Heart left ventricle (tissue), 16 donors: ENCODE results near the gene LDAH. TPM values are rescaled to one million over a fixed set of nuclear protein-coding genes. Genes with fewer than 3 reads are reported as not detected.

Experiments
- ATAC-seq, 4 donors: fragments of 200-7000 bp; cut with Tn5 transposase; one replicate each; pipeline ENCODE4 v1.9.1; 2020 to 2022; ENCODE audit warnings: moderate library complexity in 4 of 4, mild to moderate bottlenecking in 3 of 4, moderate number of reproducible peaks in 1 of 4
- DNase-seq, 5 donors: peaks; one replicate each; pipeline ENCODE4 v3.0.0-alpha.2; 2020
- H3K27ac ChIP-seq, 12 donors: fragments of 200-600 bp; sonication (generic) in 4 of 12; one replicate each; pipeline versions ENCODE4 v1.5.0 to v1.8.0; 2016 to 2022; ENCODE audit warnings: mild to moderate bottlenecking in 2 of 12
- H3K27me3 ChIP-seq, 9 donors: fragments of 200-600 bp; sonication (generic) in 2 of 9; one replicate each; pipeline versions ENCODE4 v1.5.1 to v1.8.0; 2016 to 2022; ENCODE audit warnings: mild to moderate bottlenecking in 3 of 9
- H3K36me3 ChIP-seq, 9 donors: fragments of 200-600 bp; sonication (generic) in 2 of 9; one replicate each; pipeline versions ENCODE4 v1.5.0 to v1.8.0; 2018 to 2022; ENCODE audit warnings: mild to moderate bottlenecking in 2 of 9
- H3K4me1 ChIP-seq, 12 donors: fragments of 200-600 bp; sonication (generic) in 4 of 12; one replicate each; pipeline versions ENCODE4 v1.5.0 to v1.8.0; 2016 to 2022; ENCODE audit warnings: mild to moderate bottlenecking in 3 of 12
- H3K4me3 ChIP-seq, 12 donors: fragments of 200-600 bp; sonication (generic) in 4 of 12; one replicate each; pipeline versions ENCODE4 v1.5.0 to v1.8.0; 2017 to 2022; ENCODE audit warnings: mild to moderate bottlenecking in 9 of 12, moderate library complexity in 4 of 12
- H3K9me3 ChIP-seq, 12 donors: fragments of 200-600 bp; sonication (generic) in 4 of 12; one replicate each; pipeline versions ENCODE4 v1.5.0 to v1.8.0; 2016 to 2022; ENCODE audit warnings: mild to moderate bottlenecking in 1 of 12
- CTCF ChIP-seq, 12 donors: fragments of 200-600 bp; sonication (generic) in 4 of 12; IDR thresholded peaks; one replicate each; pipeline versions ENCODE4 v1.5.0 to v1.8.0; 2018 to 2022; ENCODE audit warnings: antibody characterized with exemption in 12 of 12, mild to moderate bottlenecking in 5 of 12
- POLR2A ChIP-seq, 2 donors: fragments of 450-650 bp; IDR thresholded peaks; one replicate each; pipeline ENCODE4 v1.6.1; 2017; ENCODE audit warnings: antibody characterized with exemption in 2 of 2, mild to moderate bottlenecking in 2 of 2, moderate library complexity in 2 of 2
- WGBS, 4 donors: extraction: QIAGEN DNeasy Blood & Tissue Kit in 2 of 4; methylation state at CpG; one replicate each; pipeline versions ENCODE4 v1.1.5 to v1.1.7; 2013 to 2018; 5-methylcytosine and 5-hydroxymethylcytosine counted together
- intact Hi-C, 10 donors: fragments of 100-400 bp; cut with DNase I; formaldehyde crosslinking; loops; one replicate each; pipeline versions ENCODE4 v1.11.1 to v1.14.2; 2022
- polyA plus RNA-seq, 2 donors: library from polyadenylated mRNA; stranded (reverse); fragments of 200-250 nt; gene quantifications; one replicate each; pipeline ENCODE4 v1.2.3, GENCODE V29; 2013
- total RNA-seq, 9 donors: library from RNA; depleted of rRNA in 2 of 9; stranded (reverse); fragments of >200 nt in 2 of 9; fragmentation: NEBNext Ultra II Directional in 3 of 9; extraction: Animal tissue kit (Norgen Biotek cat#: 25700) in 3 of 9; gene quantifications; one replicate each; pipeline versions ENCODE4 v1.1.0 to v1.2.4, GENCODE V29; 2016 to 2023
- donor health status: ischemic (EF 13 %, LVEDD 7.1; RV severe dilation, severe dysfunction).
- donor health status: healthy with polysubstance abuse.
- donor health status: DM: no; HTN: yes; CAD: no.
- donor health status: DM: no; HTN: no; CAD: no.
- donor health status: ischemic (EF 25% LVEDD 6.9; RV normal size, moderate dysfunction).
- donor health status: ischemic (EF 25% LVEDD 5.7; RV mildly dilated, moderate dysfunction).
- donor health status: healthy.
- donor health status: DM: yes; HTN: yes; CAD: no.
- donor health status: ischemic (EF 35%, LVEDD 5.7; RV mildly dilated, moderate dysfunction).
- donor health status: nonischemic (EF 11% LVEDD 7.7; RV severe dilation, severe dysfunction).
- donor health status: DM: yes; HTN: yes; CAD: no.
- donor health status: PGD.
- donor health status: ischemic (EF 29% LVEDD 5.4; RV normal size, mild dysfunction).
- donor health status: nonischemic (EF 23%, LVEDD 6.1; RV moderate dilation, normal function).

LDAH gene
- total and polyA plus RNA-seq, 11 donors = 2.2 to 13.2 (median 6.7) TPM

- no peak for DNase-seq
- peaks cover 0 to 19% (median 3%) of the 10 kb centered on the region in 12 donors for H3K9me3 ChIP-seq
- intact Hi-C loops = loop anchor here in 1 of 10 donors (10.0 kb wide), 1 partner anchor 90 kb away; the partner anchor contains the start of gene GDF7
- no peak overlapping the region for H3K4me3 ChIP-seq
- H3K27ac ChIP-seq = no peak overlapping the region
- no peaks in the 10 kb centered on the region for H3K27me3 ChIP-seq
- no peak for ATAC-seq
- peak in 2 of 12 donors; percentile 12 to 24 for TF ChIP-seq CTCF (IDR thresholded peaks at IDR 0.05)
- TF ChIP-seq POLR2A (IDR thresholded peaks at IDR 0.05) = no peak
- peaks cover 0 to 10% (median 0%) of the 10 kb centered on the region in 9 donors for H3K36me3 ChIP-seq
- no peaks in the 10 kb centered on the region for H3K4me1 ChIP-seq
Measured at GRCh38 chr2:20755132-20755800, 67.6 kb downstream of the LDAH start.

GRCh38 chr2:20752293-20752692 lies 70.6 kb downstream of the LDAH start:
- peaks cover 0 to 6% (median 0%) of the 10 kb centered on the region in 12 donors for H3K4me1 ChIP-seq
- no peak overlapping the region for H3K27ac ChIP-seq
- DNase-seq = no peak
- H3K4me3 ChIP-seq = no peak overlapping the region
- H3K27me3 ChIP-seq = no peaks in the 10 kb centered on the region
- WGBS, 4 donors = 95 to 98% (median 96%) methylated on average over 3 of the region's 3 CpGs
- TF ChIP-seq POLR2A (IDR thresholded peaks at IDR 0.05) (no peak), CTCF (IDR thresholded peaks at IDR 0.05) (no peak)
- H3K36me3 ChIP-seq = peaks cover 0 to 10% (median 0%) of the 10 kb centered on the region in 9 donors
- intact Hi-C loops = loop anchor here in 1 of 10 donors (10.0 kb wide), 1 partner anchor 87 kb away; the partner anchor contains the start of gene GDF7
- ATAC-seq = no peak
- peaks cover 0 to 12% (median under 1%) of the 10 kb centered on the region in 12 donors for H3K9me3 ChIP-seq

- TF ChIP-seq CTCF (IDR thresholded peaks at IDR 0.05) (no peak), POLR2A (IDR thresholded peaks at IDR 0.05) (no peak)
- Histone ChIP-seq H3K4me3 (no peak overlapping the region), H3K27ac (no peak overlapping the region), H3K9me3 (peaks cover 0 to 8% (median 0%) of the 10 kb centered on the region in 12 donors), H3K36me3 (peaks cover 0 to 7% (median 0%) of the 10 kb centered on the region in 9 donors), H3K27me3 (no peaks in the 10 kb centered on the region), H3K4me1 (peaks cover 0 to 10% (median 0%) of the 10 kb centered on the region in 12 donors)
- ATAC-seq (no peak), DNase-seq (no peak)
- intact Hi-C loops = no loop called here
- WGBS, 4 donors = 55 to 82% (median 63%) methylated on average over 1 of the region's 1 CpG
Measured at GRCh38 chr2:20747317-20747716, 75.6 kb downstream of the LDAH start.

- no peaks in the 10 kb centered on the region for H3K9me3 ChIP-seq
- TF ChIP-seq POLR2A (IDR thresholded peaks at IDR 0.05) (no peak), CTCF (IDR thresholded peaks at IDR 0.05) (no peak)
- ATAC-seq = no peak
- intact Hi-C loops = no loop called here
- WGBS, 4 donors = 46 to 72% (median 53%) methylated on average over 2 of the region's 2 CpGs
- H3K36me3 ChIP-seq = peaks cover 0 to 4% (median 0%) of the 10 kb centered on the region in 9 donors
- H3K27ac ChIP-seq = no peak overlapping the region
- no peak for DNase-seq
- H3K4me3 ChIP-seq = no peak overlapping the region
- peaks cover 0 to 10% (median 0%) of the 10 kb centered on the region in 12 donors for H3K4me1 ChIP-seq
- H3K27me3 ChIP-seq = no peaks in the 10 kb centered on the region
Measured at GRCh38 chr2:20745924-20746555, 76.9 kb downstream of the LDAH start.
